ENCODE data around the gene MRPL32. TPM values are rescaled to one million over a fixed set of nuclear protein-coding genes. Genes with fewer than 3 reads are reported as not detected.

MRPL32 gene
- total RNA-seq, 6 experiments from 2014 or later, result 29.9 to 52.2 (median 43.9) TPM

DNA sequence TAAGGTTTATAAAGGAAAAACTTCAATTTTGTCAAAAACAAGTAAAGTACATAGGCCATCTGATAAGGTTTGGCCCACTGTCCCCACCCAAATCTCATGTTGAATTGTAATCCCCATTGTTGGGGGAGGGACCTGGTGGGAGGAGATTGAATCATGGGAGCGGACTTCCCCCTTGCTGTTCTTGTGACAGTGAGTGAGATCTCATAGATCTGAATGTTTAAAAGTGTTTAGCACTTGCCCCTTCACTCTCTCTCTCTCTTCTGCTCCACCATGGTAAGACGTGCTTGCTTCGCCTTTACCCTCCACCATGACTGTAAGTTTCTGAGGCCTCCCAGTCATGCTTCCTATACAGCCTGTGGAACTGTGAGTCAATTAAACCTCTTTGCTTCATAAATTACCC is 18.2 kb downstream of the MRPL32 start:
- intact Hi-C loops (cut with DNase I), result no loop called here
- Histone ChIP-seq H3K9me3 (no peaks in the 10 kb centered on the region), H3K4me3 (no peak overlapping the region), H3K27me3 (no peaks in the 10 kb centered on the region), H3K36me3 (no peaks in the 10 kb centered on the region), H3K27ac (no peak overlapping the region), H3K4me1 (no peaks in the 10 kb centered on the region)
- DNase-seq (no peak), ATAC-seq (no peak)
- 67% methylated on average over 3 of the region's 3 CpGs for WGBS (ENCODE audit: insufficient coverage, low coverage, low lambda C conversion rate, missing lambda C conversion rate)
- no peak for TF ChIP-seq CTCF (IDR thresholded peaks at IDR 0.05)
- no peak for TF ChIP-seq POLR2A (IDR thresholded peaks at IDR 0.05)

GRCh38 chr7:42952328-42952727 is 20.2 kb downstream of the MRPL32 start:
- ATAC-seq, result no peak
- no peaks in the 10 kb centered on the region for H3K9me3 ChIP-seq
- 74% methylated on average over 4 of the region's 4 CpGs for WGBS (ENCODE audit: insufficient coverage, low coverage, low lambda C conversion rate, missing lambda C conversion rate)
- TF ChIP-seq POLR2A (IDR thresholded peaks at IDR 0.05), result no peak
- no peak for TF ChIP-seq CTCF (IDR thresholded peaks at IDR 0.05)
- no peaks in the 10 kb centered on the region for H3K4me1 ChIP-seq
- intact Hi-C loops (cut with DNase I), result no loop called here
- no peaks in the 10 kb centered on the region for H3K36me3 ChIP-seq
- H3K27ac ChIP-seq, result no peak overlapping the region
- no peak for DNase-seq
- no peak overlapping the region for H3K4me3 ChIP-seq
- H3K27me3 ChIP-seq, result no peaks in the 10 kb centered on the region

DNA sequence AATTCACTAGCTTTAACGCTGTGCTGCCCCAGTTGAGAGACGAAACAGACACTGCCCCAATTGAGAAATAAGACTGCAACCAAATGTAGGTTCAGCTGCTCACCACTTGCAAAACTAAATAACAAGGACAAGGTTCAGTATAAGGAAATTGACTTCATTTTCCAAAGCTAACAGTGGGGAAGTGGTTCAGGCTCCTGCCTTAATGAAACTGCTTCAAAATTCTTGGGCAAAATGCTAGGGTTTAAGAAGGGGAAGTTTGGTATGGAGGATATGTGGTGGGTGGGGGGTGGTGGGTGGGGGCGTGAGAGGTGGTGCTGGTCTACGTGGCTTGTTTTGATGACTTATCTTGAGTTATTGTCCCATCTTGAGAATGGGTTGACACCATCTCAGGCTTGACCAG is 21.8 kb downstream of the MRPL32 start:
- Histone ChIP-seq H3K9me3 (no peaks in the 10 kb centered on the region), H3K4me1 (no peaks in the 10 kb centered on the region), H3K27ac (no peak overlapping the region), H3K4me3 (no peak overlapping the region), H3K36me3 (no peaks in the 10 kb centered on the region), H3K27me3 (no peaks in the 10 kb centered on the region)
- 62% methylated on average over 4 of the region's 4 CpGs for WGBS (ENCODE audit: insufficient coverage, low coverage, low lambda C conversion rate, missing lambda C conversion rate)
- intact Hi-C loops (cut with DNase I), result no loop called here
- ATAC-seq (no peak), DNase-seq (no peak)
- TF ChIP-seq CTCF (IDR thresholded peaks at IDR 0.05) (no peak), POLR2A (IDR thresholded peaks at IDR 0.05) (no peak)

DNA sequence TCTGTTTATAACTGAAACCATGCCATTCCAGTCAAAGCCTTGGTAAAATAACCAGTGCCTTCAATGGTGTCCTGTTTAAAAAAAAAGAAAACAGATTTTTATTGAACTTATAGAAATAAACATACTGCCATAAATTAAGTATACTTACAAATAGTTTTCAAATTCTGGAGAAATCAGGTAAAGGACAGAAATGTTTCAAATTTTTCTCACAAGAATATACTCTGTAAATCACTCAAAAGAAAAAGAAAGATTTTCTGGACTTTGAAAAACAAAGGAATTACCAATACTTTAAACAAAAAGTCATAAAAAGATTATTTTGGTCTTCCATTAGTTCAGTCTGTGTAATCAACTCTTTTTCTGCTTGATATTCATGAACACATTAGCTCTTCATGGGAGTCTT is 23.9 kb downstream of the MRPL32 start:
- H3K27me3 ChIP-seq, result no peaks in the 10 kb centered on the region
- DNase-seq (no peak), ATAC-seq (no peak)
- intact Hi-C loops (cut with DNase I), result no loop called here
- no peaks in the 10 kb centered on the region for H3K36me3 ChIP-seq
- no peaks in the 10 kb centered on the region for H3K9me3 ChIP-seq
- no peak overlapping the region for H3K27ac ChIP-seq
- TF ChIP-seq CTCF (IDR thresholded peaks at IDR 0.05), result no peak
- no peak for TF ChIP-seq POLR2A (IDR thresholded peaks at IDR 0.05)
- no peak overlapping the region for H3K4me3 ChIP-seq
- no peaks in the 10 kb centered on the region for H3K4me1 ChIP-seq

DNA sequence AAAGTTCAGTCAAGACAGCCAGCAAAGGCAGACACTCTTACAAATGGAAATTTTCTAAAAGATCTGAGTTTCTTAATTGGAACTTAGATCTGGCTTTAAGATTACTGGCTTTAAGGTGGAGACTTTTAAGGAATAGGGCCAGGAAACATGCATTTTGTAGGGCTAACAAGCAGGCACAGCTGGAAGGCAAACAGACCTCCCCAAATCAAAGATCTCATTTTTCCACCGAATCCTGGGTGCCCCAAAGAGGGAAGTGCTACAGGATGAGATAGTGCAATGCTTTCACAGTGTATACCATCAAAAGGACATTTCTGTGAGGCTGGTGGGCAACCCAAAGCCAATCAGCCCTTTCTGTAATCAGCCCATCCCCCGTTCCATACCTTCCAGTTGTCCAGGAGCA is 27.4 kb downstream of the MRPL32 start:
- Histone ChIP-seq H3K27me3 (no peaks in the 10 kb centered on the region), H3K4me3 (no peak overlapping the region), H3K27ac (no peak overlapping the region), H3K36me3 (no peaks in the 10 kb centered on the region), H3K9me3 (no peaks in the 10 kb centered on the region), H3K4me1 (no peaks in the 10 kb centered on the region)
- DNase-seq, result no peak
- intact Hi-C loops (cut with DNase I), result no loop called here
- no peak for ATAC-seq
- TF ChIP-seq POLR2A (IDR thresholded peaks at IDR 0.05) (no peak), CTCF (IDR thresholded peaks at IDR 0.05) (no peak)
- WGBS (ENCODE audit: insufficient coverage, low coverage, low lambda C conversion rate, missing lambda C conversion rate), result 50% methylated on average over 1 of the region's 2 CpGs

Data from right lobe of liver (tissue), 6 donors.